LNCAP (cell line): Measurements from ENCODE around the gene WNK2.

ENCODE experiments used
- CTCF ChIP-seq: fragments of 450-650 bp; IDR thresholded peaks from 2 replicates; pipeline ENCODE4 v1.5.1; 2017; ENCODE audit warnings: mild to moderate bottlenecking

Gene WNK2

GRCh38 chr9:93255494-93255867, 71.5 kb downstream of the WNK2 start:
- no peak for TF ChIP-seq CTCF

- TF ChIP-seq CTCF, result no peak
These were observed 72.3 kb downstream of the WNK2 start for GRCh38 chr9:93255994-93256877.

GRCh38 chr9:93256878-93257807, 73.2 kb downstream of the WNK2 start:
- TF ChIP-seq CTCF, result no peak

- no peak for TF ChIP-seq CTCF
These were observed 73.9 kb downstream of the WNK2 start for GRCh38 chr9:93257808-93258331.

- no peak for TF ChIP-seq CTCF
These were observed 74.5 kb downstream of the WNK2 start for GRCh38 chr9:93258419-93258817.

- no peak for TF ChIP-seq CTCF
These were observed 75.0 kb downstream of the WNK2 start for GRCh38 chr9:93258818-93259489.
